COLO829 (cell line): ENCODE data around the gene GPR183.
"Not testable (repeated sequence)": the region's sequence is repeated elsewhere in the genome, so short reads cannot be mapped to it uniquely, and the experiment has no call there.

Experiments
- DNase-seq: peaks from one replicate; pipeline ENCODE4 v3.0.0; 2012; ENCODE audit warnings: low spot score

Gene GPR183

GRCh38 chr13:99270518-99270917, 36.7 kb downstream of the GPR183 start:
- no peak for DNase-seq

GRCh38 chr13:99269627-99270241, 37.5 kb downstream of the GPR183 start:
- no peak for DNase-seq

GRCh38 chr13:99268822-99269221, 38.4 kb downstream of the GPR183 start:
- DNase-seq = no peak

GRCh38 chr13:99267927-99268326, 39.3 kb downstream of the GPR183 start:
- no peak for DNase-seq

- DNase-seq = no peak
These were observed 40.4 kb downstream of the GPR183 start for GRCh38 chr13:99266827-99267226.

GRCh38 chr13:99265821-99266426, 41.3 kb downstream of the GPR183 start:
- peak; percentile 64 for DNase-seq

GRCh38 chr13:99265162-99265800, 41.9 kb downstream of the GPR183 start:
- no peak for DNase-seq

GRCh38 chr13:99264051-99264450, 43.1 kb downstream of the GPR183 start:
- DNase-seq = no peak

GRCh38 chr13:99263126-99263785, 43.9 kb downstream of the GPR183 start:
- no peak for DNase-seq

- DNase-seq = no peak
These were observed 46.1 kb downstream of the GPR183 start for GRCh38 chr13:99261059-99261458.

- DNase-seq = no peak
These were observed 47.0 kb downstream of the GPR183 start for GRCh38 chr13:99260216-99260615.

- no peak for DNase-seq
These were observed 48.3 kb downstream of the GPR183 start for GRCh38 chr13:99258946-99259345.

GRCh38 chr13:99258210-99258860, 48.9 kb downstream of the GPR183 start, which contains the start of gene GPR18:
TSS of gene GPR18 (minus strand) at chr13:99258379. CDS start at chr13:99255872, 2,507 bp downstream.
- DNase-seq = peak; percentile 36

GRCh38 chr13:99257291-99257690, 49.9 kb downstream of the GPR183 start:
- DNase-seq = no peak

- no peak for DNase-seq
These were observed 50.5 kb downstream of the GPR183 start for GRCh38 chr13:99256709-99257108.

GRCh38 chr13:99256283-99256682, 50.9 kb downstream of the GPR183 start:
- DNase-seq = no peak

- DNase-seq = no peak
These were observed 51.9 kb downstream of the GPR183 start for GRCh38 chr13:99255271-99255670.

GRCh38 chr13:99254830-99255229, 52.4 kb downstream of the GPR183 start:
- DNase-seq = no peak

- DNase-seq = no peak
These were observed 55.3 kb downstream of the GPR183 start for GRCh38 chr13:99251921-99252320.

GRCh38 chr13:99250982-99251825, 56.0 kb downstream of the GPR183 start:
- DNase-seq = no peak

GRCh38 chr13:99249606-99250005, 57.6 kb downstream of the GPR183 start:
- not testable (repeated sequence) for DNase-seq
